Raji (cell line): Measurements from ENCODE around the gene C6orf15.

Source experiments
- POLR2A ChIP-seq: IDR thresholded peaks from 2 replicates; pipeline ENCODE4 v1.6.1; 2011; ENCODE audit warnings: low read depth, low read length, control low read depth; ENCODE audit not compliant: insufficient read depth

Gene C6orf15

DNA sequence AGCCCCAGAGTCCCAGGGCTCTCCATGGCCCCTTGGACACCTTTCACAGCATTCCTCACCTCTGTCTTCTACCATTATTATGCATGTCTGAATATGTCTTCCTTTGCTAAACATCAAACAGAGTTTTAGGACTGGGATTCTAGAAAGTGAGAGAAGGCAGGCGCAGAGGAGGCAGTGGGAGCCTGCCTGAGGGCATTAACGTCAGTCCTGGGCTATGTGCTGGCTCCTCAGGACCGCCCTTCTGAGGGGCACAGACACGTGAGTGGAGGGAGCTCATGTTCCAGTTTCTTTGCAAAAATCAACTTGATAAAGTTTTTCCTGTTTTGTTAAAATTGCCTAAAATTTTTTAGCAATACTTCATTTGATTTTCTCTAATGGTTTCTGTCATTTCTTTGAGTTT, 38.0 kb downstream of the C6orf15 start:
- TF ChIP-seq POLR2A: no peak

DNA sequence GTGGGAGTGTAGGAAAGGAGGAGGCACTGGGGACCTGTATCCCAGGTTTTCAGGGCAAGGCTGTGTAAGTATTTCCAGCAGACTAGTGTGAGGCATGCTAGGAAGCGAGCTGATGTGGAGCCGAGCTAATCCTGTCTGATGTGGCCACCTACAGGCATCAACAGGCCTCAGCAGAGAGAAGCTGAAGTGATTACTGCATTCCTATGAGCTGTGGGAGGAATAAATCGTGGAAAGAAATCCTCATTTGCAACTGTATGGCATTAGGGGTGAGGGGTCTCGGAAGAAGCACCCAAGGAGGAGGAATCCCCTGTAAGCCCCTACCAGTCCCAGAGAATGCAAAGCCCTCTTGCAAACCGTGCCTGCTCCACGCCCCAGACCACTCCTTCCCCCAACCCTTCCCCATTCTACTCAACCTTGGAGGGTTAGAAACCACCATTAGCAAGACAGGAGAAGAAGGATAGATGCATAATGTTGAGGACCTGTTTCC, 41.6 kb downstream of the C6orf15 start:
- TF ChIP-seq POLR2A: no peak

DNA sequence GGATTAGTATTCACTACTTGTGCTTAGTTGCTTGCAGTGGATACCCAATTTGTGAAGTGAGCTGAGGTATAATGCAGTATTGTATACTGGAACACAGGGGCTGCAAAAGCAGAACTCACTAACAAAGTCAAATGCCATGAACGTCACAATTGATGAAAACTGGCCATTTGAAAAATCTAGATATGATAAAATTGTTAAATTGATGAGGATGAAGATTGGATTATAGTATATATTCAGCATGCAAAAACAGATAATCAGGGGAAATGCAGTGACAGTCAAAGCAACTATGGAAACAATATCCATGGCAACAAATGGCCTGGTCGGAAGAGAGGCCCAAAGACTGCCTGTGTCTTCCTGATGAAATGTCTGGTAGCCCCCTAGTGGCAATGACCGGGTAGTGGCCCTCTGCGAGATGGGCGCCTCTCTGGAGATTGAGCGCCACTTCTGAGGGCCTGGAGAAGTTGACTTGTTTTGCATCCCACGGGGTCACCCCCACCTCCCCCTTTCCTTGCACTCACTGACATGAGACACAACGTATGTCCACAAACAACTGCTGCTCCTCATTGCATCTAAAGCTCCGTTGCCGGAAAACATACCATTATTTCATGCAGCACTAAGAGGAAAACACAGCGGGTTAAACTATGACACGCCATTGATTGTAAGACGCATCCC, 43.6 kb downstream of the C6orf15 start:
- TF ChIP-seq POLR2A: no peak

DNA sequence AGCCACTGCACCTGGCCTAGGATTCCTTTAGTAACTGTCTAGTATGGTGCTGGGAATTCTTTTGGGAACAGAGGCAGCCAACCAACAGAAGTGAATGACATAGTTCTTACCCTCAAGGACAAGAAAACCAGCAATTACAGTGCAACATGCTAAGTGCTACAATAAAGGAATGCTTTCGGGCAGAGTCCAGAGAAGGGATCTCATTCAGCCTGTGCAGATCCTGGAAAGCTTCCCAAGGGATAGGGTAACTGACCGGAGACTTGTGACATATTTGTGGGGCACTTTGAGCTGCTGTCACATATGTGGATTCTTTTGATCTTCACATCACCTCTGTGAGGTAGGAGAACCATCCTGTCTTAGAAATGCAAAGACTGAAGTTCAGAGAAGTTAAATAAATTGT, 46.8 kb downstream of the C6orf15 start:
- TF ChIP-seq POLR2A: no peak

DNA sequence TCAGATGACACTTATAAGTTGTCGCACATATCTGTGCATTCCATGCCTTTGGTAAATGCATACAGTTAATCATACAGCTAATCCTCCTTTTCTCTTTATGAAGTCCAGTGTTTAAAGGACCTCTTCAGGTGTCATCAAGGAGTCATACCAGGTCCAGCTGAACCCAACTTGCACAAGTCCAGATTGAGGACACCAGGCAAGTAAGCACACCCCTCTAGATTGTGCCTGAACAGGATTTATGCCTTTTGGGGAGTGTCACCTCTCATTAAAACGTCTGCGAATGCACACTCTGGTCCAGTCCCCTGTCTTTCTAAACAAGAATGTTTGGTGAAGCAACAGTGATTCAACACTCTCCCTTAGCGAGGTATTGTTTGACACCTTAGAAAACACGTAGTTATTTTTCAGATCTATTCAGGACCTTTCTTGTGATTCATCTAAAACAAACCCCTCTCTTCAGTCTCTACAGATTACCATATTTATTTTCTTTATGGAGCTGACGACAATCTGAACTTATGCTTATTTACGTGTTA, 48.4 kb downstream of the C6orf15 start:
- no peak for TF ChIP-seq POLR2A
